Measurements from ENCODE around the gene GSTM2.
"Not testable (repeated sequence)": the region's sequence is repeated elsewhere in the genome, so short reads cannot be mapped to it uniquely, and the experiment has no call there.

DNA sequence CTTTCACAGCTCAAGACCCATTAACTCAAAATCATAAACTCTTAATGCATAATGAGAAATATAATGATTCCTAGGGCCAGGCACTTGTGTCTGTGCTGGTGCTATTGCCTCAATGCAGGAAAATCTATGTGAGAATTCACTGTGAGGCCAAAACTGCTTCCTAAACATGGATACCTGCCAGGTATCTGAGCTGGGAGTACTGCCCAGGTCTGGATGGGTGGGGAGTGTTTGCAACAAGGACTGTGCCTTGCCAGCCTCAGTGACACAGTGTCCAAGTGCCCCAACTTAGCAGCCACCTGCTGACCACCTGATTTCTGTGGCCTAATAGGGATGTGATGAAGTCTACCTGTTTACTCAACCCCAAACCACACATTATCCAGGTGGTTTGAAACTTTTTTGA is 42.0 kb downstream of the GSTM2 start:
- TF ChIP-seq, protein P1, sequence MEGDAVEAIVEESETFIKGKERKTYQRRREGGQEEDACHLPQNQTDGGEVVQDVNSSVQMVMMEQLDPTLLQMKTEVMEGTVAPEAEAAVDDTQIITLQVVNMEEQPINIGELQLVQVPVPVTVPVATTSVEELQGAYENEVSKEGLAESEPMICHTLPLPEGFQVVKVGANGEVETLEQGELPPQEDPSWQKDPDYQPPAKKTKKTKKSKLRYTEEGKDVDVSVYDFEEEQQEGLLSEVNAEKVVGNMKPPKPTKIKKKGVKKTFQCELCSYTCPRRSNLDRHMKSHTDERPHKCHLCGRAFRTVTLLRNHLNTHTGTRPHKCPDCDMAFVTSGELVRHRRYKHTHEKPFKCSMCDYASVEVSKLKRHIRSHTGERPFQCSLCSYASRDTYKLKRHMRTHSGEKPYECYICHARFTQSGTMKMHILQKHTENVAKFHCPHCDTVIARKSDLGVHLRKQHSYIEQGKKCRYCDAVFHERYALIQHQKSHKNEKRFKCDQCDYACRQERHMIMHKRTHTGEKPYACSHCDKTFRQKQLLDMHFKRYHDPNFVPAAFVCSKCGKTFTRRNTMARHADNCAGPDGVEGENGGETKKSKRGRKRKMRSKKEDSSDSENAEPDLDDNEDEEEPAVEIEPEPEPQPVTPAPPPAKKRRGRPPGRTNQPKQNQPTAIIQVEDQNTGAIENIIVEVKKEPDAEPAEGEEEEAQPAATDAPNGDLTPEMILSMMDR (IDR thresholded peaks at IDR 0.05) = not testable (repeated sequence)
- TF ChIP-seq POLR2A (IDR thresholded peaks at IDR 0.05) = not testable (repeated sequence)

Data from testis (tissue), 2 donors.